ENCODE data around the gene OR6F1. TPM values are rescaled to one million over a fixed set of nuclear protein-coding genes. Genes with fewer than 3 reads are reported as not detected.

Gene OR6F1
- total RNA-seq, 1 experiment from 2014 or later = not detected

DNA sequence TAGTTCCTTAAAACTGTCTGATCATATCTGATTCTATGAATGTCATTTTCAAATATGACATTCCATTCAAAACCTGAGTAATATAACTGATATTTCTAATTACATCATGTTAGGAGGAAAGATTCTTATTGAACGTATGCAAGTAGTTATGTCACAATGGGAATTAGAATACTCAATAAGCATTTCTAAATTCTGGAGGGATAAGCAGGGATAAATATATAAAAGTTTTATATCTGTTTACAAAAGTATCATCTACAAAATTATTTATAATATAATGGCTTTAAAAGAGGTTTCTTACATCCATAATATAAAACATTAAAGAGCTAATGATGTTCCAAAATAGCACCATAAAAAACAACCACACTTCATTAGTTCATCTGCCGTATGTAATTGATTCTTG lies 31.6 kb upstream of the OR6F1 start, which contains the start of gene OR14A2:
Gene OR14A2, minus strand, starts transcription at position 101 of the 400 bp plus-strand sequence.
- no peaks in the 10 kb centered on the region for H3K27me3 ChIP-seq (ENCODE audit: insufficient read depth, low read length)
- no peaks in the 10 kb centered on the region for H3K36me3 ChIP-seq (ENCODE audit: control insufficient read depth in 1 of 2, insufficient read depth in 2 of 2, low read length in 2 of 2)
- no peak within 1 kb of the TSS for H2AFZ ChIP-seq (ENCODE audit: low read depth, low read length, poor library complexity, severe bottlenecking)
- H3K4me3 ChIP-seq (replicated peaks in 1 of 2; ENCODE audit: low read depth in 1 of 2, low read length in 2 of 2) = no peak within 1 kb of the TSS
- DNase-seq (ENCODE audit: low read depth, low spot score) (no peak), ATAC-seq (no peak)
- no peaks in the 10 kb centered on the region for H4K20me1 ChIP-seq (ENCODE audit: insufficient read depth)
- intact Hi-C loops (cut with micrococcal nuclease) = no loop called here
- TF ChIP-seq JUND (IDR thresholded peaks at IDR 0.05) = no peak
- no peak for TF ChIP-seq POLR2AphosphoS5 (IDR thresholded peaks at IDR 0.05; ENCODE audit: low read depth, low read length)
- TF ChIP-seq YY1 (IDR thresholded peaks at IDR 0.05; ENCODE audit: extremely low read depth, insufficient replicate concordance, low read depth, low read length) = no peak
- no peak for TF ChIP-seq ZFX (IDR thresholded peaks at IDR 0.05)
- TF ChIP-seq, protein P1, sequence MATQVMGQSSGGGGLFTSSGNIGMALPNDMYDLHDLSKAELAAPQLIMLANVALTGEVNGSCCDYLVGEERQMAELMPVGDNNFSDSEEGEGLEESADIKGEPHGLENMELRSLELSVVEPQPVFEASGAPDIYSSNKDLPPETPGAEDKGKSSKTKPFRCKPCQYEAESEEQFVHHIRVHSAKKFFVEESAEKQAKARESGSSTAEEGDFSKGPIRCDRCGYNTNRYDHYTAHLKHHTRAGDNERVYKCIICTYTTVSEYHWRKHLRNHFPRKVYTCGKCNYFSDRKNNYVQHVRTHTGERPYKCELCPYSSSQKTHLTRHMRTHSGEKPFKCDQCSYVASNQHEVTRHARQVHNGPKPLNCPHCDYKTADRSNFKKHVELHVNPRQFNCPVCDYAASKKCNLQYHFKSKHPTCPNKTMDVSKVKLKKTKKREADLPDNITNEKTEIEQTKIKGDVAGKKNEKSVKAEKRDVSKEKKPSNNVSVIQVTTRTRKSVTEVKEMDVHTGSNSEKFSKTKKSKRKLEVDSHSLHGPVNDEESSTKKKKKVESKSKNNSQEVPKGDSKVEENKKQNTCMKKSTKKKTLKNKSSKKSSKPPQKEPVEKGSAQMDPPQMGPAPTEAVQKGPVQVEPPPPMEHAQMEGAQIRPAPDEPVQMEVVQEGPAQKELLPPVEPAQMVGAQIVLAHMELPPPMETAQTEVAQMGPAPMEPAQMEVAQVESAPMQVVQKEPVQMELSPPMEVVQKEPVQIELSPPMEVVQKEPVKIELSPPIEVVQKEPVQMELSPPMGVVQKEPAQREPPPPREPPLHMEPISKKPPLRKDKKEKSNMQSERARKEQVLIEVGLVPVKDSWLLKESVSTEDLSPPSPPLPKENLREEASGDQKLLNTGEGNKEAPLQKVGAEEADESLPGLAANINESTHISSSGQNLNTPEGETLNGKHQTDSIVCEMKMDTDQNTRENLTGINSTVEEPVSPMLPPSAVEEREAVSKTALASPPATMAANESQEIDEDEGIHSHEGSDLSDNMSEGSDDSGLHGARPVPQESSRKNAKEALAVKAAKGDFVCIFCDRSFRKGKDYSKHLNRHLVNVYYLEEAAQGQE (IDR thresholded peaks at IDR 0.05; ENCODE audit: low read depth) = no peak
- no peak for TF ChIP-seq POLR2A (IDR thresholded peaks at IDR 0.05; ENCODE audit: borderline replicate concordance, extremely low read depth, insufficient read depth, insufficient read length)
- TF ChIP-seq SRF (IDR thresholded peaks at IDR 0.05; ENCODE audit: low read depth) = no peak
- TF ChIP-seq ELF1 (IDR thresholded peaks at IDR 0.05; ENCODE audit: borderline replicate concordance, low read depth) = no peak
- TF ChIP-seq MAX (IDR thresholded peaks at IDR 0.05) = no peak
- TF ChIP-seq SIN3A (IDR thresholded peaks at IDR 0.05; ENCODE audit: low read depth) = no peak
- TF ChIP-seq, protein P2, sequence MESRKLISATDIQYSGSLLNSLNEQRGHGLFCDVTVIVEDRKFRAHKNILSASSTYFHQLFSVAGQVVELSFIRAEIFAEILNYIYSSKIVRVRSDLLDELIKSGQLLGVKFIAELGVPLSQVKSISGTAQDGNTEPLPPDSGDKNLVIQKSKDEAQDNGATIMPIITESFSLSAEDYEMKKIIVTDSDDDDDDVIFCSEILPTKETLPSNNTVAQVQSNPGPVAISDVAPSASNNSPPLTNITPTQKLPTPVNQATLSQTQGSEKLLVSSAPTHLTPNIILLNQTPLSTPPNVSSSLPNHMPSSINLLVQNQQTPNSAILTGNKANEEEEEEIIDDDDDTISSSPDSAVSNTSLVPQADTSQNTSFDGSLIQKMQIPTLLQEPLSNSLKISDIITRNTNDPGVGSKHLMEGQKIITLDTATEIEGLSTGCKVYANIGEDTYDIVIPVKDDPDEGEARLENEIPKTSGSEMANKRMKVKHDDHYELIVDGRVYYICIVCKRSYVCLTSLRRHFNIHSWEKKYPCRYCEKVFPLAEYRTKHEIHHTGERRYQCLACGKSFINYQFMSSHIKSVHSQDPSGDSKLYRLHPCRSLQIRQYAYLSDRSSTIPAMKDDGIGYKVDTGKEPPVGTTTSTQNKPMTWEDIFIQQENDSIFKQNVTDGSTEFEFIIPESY (IDR thresholded peaks at IDR 0.05; ENCODE audit: extremely low read depth, insufficient replicate concordance, low read length) = no peak
- no peak for TF ChIP-seq TCF7L2 (IDR thresholded peaks at IDR 0.05; ENCODE audit: borderline replicate concordance, extremely low read depth, insufficient read depth, insufficient read length)
- no peak within 1 kb of the TSS for H3K4me2 ChIP-seq (ENCODE audit: low read length)
- RAD21 ChIA-PET (ENCODE audit: low non-redundant PET in 1 of 2, low total read pairs in 2 of 2, uncharacterized antibody in 2 of 2, unreplicated experiment in 2 of 2) = no interaction called here
- POLR2A ChIA-PET = no interaction called here
- H3K9me3 ChIP-seq (ENCODE audit: control insufficient read depth in 1 of 2, insufficient read depth in 1 of 2, low read depth in 1 of 2, low read length in 2 of 2) = peaks cover 0 to 13% of the 10 kb centered on the region in 2 experiments; a peak in 2 of 4 replicates
- H3K27ac ChIP-seq (ENCODE audit: low read depth, low read length) = no peak within 1 kb of the TSS
- H3K9ac ChIP-seq (ENCODE audit: low read length) = no peak within 1 kb of the TSS
- no peaks in the 10 kb centered on the region for H3K79me2 ChIP-seq (ENCODE audit: insufficient read depth, low read length)
- H3K4me1 ChIP-seq (ENCODE audit: control insufficient read depth in 1 of 2, insufficient read depth in 2 of 2, low read length in 2 of 2) = no peaks in the 10 kb centered on the region
- no TSS peak for BruUV-seq (replicated peaks)
- CTCF ChIA-PET = no interaction called here
- no peaks in the 10 kb centered on the region for H3K9me2 ChIP-seq (ENCODE audit: insufficient read depth)

All from HCT116 (cell line).